Left lung (tissue), 10 donors: ENCODE measurements around the gene HEBP2. TPM values are rescaled to one million over a fixed set of nuclear protein-coding genes. Genes with fewer than 3 reads are reported as not detected.

Experiments used
- ATAC-seq: fragments of 200-7000 bp; cut with Tn5 transposase; one replicate; pipeline ENCODE4 v1.9.1; 2020; ENCODE audit warnings: moderate library complexity
- DNase-seq, 4 donors: peaks; one replicate each; pipeline ENCODE4 v3.0.0-alpha.2; 2013 to 2020
- H3K27ac ChIP-seq, 2 donors: fragments of 200-600 bp; sonication (generic) in 1 of 2; one replicate each; pipeline versions ENCODE4 v1.5.0 to v1.8.0; 2020 to 2021
- H3K27me3 ChIP-seq, 2 donors: fragments of 200-600 bp; sonication (generic) in 1 of 2; one replicate each; pipeline versions ENCODE4 v1.5.0 to v1.8.0; 2020 to 2021
- H3K36me3 ChIP-seq, 2 donors: fragments of 200-600 bp; sonication (generic) in 1 of 2; one replicate each; pipeline versions ENCODE4 v1.5.0 to v1.8.0; 2020 to 2021
- H3K4me1 ChIP-seq, 2 donors: fragments of 200-600 bp; one replicate each; pipeline ENCODE4 v1.8.0; 2021
- H3K4me3 ChIP-seq, 2 donors: fragments of 200-600 bp; sonication (generic) in 1 of 2; one replicate each; pipeline versions ENCODE4 v1.5.0 to v1.8.0; 2020 to 2021; ENCODE audit warnings: mild to moderate bottlenecking in 1 of 2
- H3K9me3 ChIP-seq, 2 donors: fragments of 200-600 bp; sonication (generic) in 1 of 2; one replicate each; pipeline versions ENCODE4 v1.5.0 to v1.8.0; 2020 to 2021
- CTCF ChIP-seq, 2 donors: fragments of 200-600 bp; sonication (generic) in 1 of 2; IDR thresholded peaks; one replicate each; pipeline versions ENCODE4 v1.5.0 to v1.8.0; 2021; ENCODE audit warnings: antibody characterized with exemption in 2 of 2
- intact Hi-C, 2 donors: fragments of 100-400 bp; cut with DNase I; formaldehyde crosslinking; loops; one replicate each; pipeline versions ENCODE4 v1.11.2 to v1.14.2; 2022
- polyA plus RNA-seq, 6 donors: library from polyadenylated mRNA; unstranded; fragments of 120-200 nt; gene quantifications; one replicate each; pipeline ENCODE4 v1.2.1, GENCODE V29; 2013; ENCODE audit not compliant: insufficient read length in 6 of 6
- total RNA-seq, 2 donors: library from RNA; stranded (reverse); fragmentation: NEBNext Ultra II Directional; extraction: Animal tissue kit (Norgen Biotek cat#: 25700); gene quantifications; one replicate each; pipeline ENCODE4 v1.2.1, GENCODE V29; 2021
- donor health status: DM: no; HTN: yes; CAD: no.
- donor health status: DM: no; HTN: no; CAD: no.

The HEBP2 gene
- total and polyA plus RNA-seq, 8 donors, result 44.2 to 54.5 (median 49.4) TPM

- intact Hi-C loops, result loop anchor here in 1 of 2 donors (10.0 kb wide), 1 partner anchor 345 kb away; no protein-coding TSS in a partner anchor
- peaks cover 0 to 16% of the 10 kb centered on the region in 2 donors for H3K4me1 ChIP-seq
- H3K27me3 ChIP-seq, result no peaks in the 10 kb centered on the region
- no peaks in the 10 kb centered on the region for H3K9me3 ChIP-seq
- H3K36me3 ChIP-seq, result peaks cover 0 to 56% of the 10 kb centered on the region in 2 donors
- no peak for TF ChIP-seq CTCF (IDR thresholded peaks at IDR 0.05)
- no peak overlapping the region for H3K27ac ChIP-seq
- DNase-seq (no peak), ATAC-seq (no peak)
- H3K4me3 ChIP-seq, result no peak overlapping the region
Measured at GRCh38 chr6:138419766-138420165, 15.7 kb downstream of the HEBP2 start.

GRCh38 chr6:138420356-138420755, 16.3 kb downstream of the HEBP2 start:
- peaks cover 0 to 51% of the 10 kb centered on the region in 2 donors for H3K36me3 ChIP-seq
- DNase-seq (no peak), ATAC-seq (no peak)
- intact Hi-C loops, result loop anchor here in 1 of 2 donors (10.0 kb wide), 1 partner anchor 344 kb away; no protein-coding TSS in a partner anchor
- H3K4me3 ChIP-seq, result no peak overlapping the region
- no peak overlapping the region for H3K27ac ChIP-seq
- peaks cover 0 to 16% of the 10 kb centered on the region in 2 donors for H3K4me1 ChIP-seq
- no peaks in the 10 kb centered on the region for H3K9me3 ChIP-seq
- no peak for TF ChIP-seq CTCF (IDR thresholded peaks at IDR 0.05)
- H3K27me3 ChIP-seq, result no peaks in the 10 kb centered on the region

- no peaks in the 10 kb centered on the region for H3K9me3 ChIP-seq
- intact Hi-C loops, result loop anchor here in 1 of 2 donors (10.0 kb wide), 1 partner anchor 344 kb away; no protein-coding TSS in a partner anchor
- H3K36me3 ChIP-seq, result peaks cover 0 to 44% of the 10 kb centered on the region in 2 donors
- no peak overlapping the region for H3K27ac ChIP-seq
- no peak overlapping the region for H3K4me3 ChIP-seq
- no peak for TF ChIP-seq CTCF (IDR thresholded peaks at IDR 0.05)
- no peak for ATAC-seq
- H3K4me1 ChIP-seq, result peaks cover 0 to 16% of the 10 kb centered on the region in 2 donors
- DNase-seq, result no peak
- H3K27me3 ChIP-seq, result no peaks in the 10 kb centered on the region
Measured at GRCh38 chr6:138421089-138421488, 17.1 kb downstream of the HEBP2 start.

GRCh38 chr6:138421608-138422007, 17.6 kb downstream of the HEBP2 start:
- Histone ChIP-seq H3K36me3 (peaks cover 0 to 39% of the 10 kb centered on the region in 2 donors), H3K9me3 (no peaks in the 10 kb centered on the region), H3K4me1 (peaks cover 0 to 16% of the 10 kb centered on the region in 2 donors), H3K27me3 (no peaks in the 10 kb centered on the region), H3K27ac (no peak overlapping the region), H3K4me3 (no peak overlapping the region)
- DNase-seq, result no peak
- no peak for ATAC-seq
- intact Hi-C loops, result loop anchor here in 1 of 2 donors (10.0 kb wide), 1 partner anchor 343 kb away; no protein-coding TSS in a partner anchor
- TF ChIP-seq CTCF (IDR thresholded peaks at IDR 0.05), result no peak

- peaks cover 0 to 28% of the 10 kb centered on the region in 2 donors for H3K36me3 ChIP-seq
- TF ChIP-seq CTCF (IDR thresholded peaks at IDR 0.05), result no peak
- ATAC-seq, result no peak
- peaks cover 0 to 16% of the 10 kb centered on the region in 2 donors for H3K4me1 ChIP-seq
- H3K9me3 ChIP-seq, result no peaks in the 10 kb centered on the region
- peak overlapping the region in 1 of 2 donors; percentile 30 for H3K27ac ChIP-seq
- intact Hi-C loops, result loop anchor here in 1 of 2 donors (10.0 kb wide), 1 partner anchor 342 kb away; no protein-coding TSS in a partner anchor
- H3K4me3 ChIP-seq, result no peak overlapping the region
- H3K27me3 ChIP-seq, result no peaks in the 10 kb centered on the region
- DNase-seq, result no peak
Measured at GRCh38 chr6:138422861-138423260, 18.8 kb downstream of the HEBP2 start.
